Activated naive CD8-positive, alpha-beta T cell treated with anti-CD3 and anti-CD28 coated beads, Interleukin-2, amount 10 ng/mL, durations not matched to agents 7 days and 5 days (primary cell): Measurements from ENCODE around the gene PC. TPM values are rescaled to one million over a fixed set of nuclear protein-coding genes. Genes with fewer than 3 reads are reported as not detected.
"Not testable (repeated sequence)": the region's sequence is repeated elsewhere in the genome, so short reads cannot be mapped to it uniquely, and the experiment has no call there.

Experiments
- ATAC-seq: fragments of 150-1000 bp; cut with Tn5 transposase; one replicate; pipeline ENCODE4 v1.10.0; 2021; ENCODE audit warnings: low read depth, moderate library complexity
- POLR2A ChIA-PET: fragments of 350-600 bp; sonication (Branson Sonifier 250); formaldehyde crosslinking; loops from one replicate; lab custom pipeline; 2021; ENCODE audit warnings: antibody characterized with exemption; lab: Charles Lee
- DNase-seq: peaks from one replicate; pipeline ENCODE4 v3.0.0; 2021
- H3K27ac Mint-ChIP-seq: one replicate; pipeline ENCODE4 v1.8.0; 2022; ENCODE audit warnings: mild to moderate bottlenecking, mixed read lengths
- H3K27me3 Mint-ChIP-seq: one replicate; pipeline ENCODE4 v1.8.0; 2022; ENCODE audit warnings: mild to moderate bottlenecking, moderate library complexity, mixed read lengths
- H3K36me3 Mint-ChIP-seq: one replicate; pipeline ENCODE4 v1.8.0; 2021; ENCODE audit warnings: mild to moderate bottlenecking, mixed read lengths
- H3K4me1 Mint-ChIP-seq: one replicate; pipeline ENCODE4 v1.8.0; 2021; ENCODE audit warnings: mixed read lengths
- H3K4me3 Mint-ChIP-seq: one replicate; pipeline ENCODE4 v1.8.0; 2022; ENCODE audit warnings: mild to moderate bottlenecking, moderate library complexity, mixed read lengths
- H3K9me3 Mint-ChIP-seq: one replicate; pipeline ENCODE4 v1.8.0; 2021; ENCODE audit warnings: mixed read lengths
- total RNA-seq, 2 experiments: library from RNA; stranded (reverse); gene quantifications; one replicate each; pipeline ENCODE4 v1.2.3, GENCODE V29; 2021

Gene PC, protein sequence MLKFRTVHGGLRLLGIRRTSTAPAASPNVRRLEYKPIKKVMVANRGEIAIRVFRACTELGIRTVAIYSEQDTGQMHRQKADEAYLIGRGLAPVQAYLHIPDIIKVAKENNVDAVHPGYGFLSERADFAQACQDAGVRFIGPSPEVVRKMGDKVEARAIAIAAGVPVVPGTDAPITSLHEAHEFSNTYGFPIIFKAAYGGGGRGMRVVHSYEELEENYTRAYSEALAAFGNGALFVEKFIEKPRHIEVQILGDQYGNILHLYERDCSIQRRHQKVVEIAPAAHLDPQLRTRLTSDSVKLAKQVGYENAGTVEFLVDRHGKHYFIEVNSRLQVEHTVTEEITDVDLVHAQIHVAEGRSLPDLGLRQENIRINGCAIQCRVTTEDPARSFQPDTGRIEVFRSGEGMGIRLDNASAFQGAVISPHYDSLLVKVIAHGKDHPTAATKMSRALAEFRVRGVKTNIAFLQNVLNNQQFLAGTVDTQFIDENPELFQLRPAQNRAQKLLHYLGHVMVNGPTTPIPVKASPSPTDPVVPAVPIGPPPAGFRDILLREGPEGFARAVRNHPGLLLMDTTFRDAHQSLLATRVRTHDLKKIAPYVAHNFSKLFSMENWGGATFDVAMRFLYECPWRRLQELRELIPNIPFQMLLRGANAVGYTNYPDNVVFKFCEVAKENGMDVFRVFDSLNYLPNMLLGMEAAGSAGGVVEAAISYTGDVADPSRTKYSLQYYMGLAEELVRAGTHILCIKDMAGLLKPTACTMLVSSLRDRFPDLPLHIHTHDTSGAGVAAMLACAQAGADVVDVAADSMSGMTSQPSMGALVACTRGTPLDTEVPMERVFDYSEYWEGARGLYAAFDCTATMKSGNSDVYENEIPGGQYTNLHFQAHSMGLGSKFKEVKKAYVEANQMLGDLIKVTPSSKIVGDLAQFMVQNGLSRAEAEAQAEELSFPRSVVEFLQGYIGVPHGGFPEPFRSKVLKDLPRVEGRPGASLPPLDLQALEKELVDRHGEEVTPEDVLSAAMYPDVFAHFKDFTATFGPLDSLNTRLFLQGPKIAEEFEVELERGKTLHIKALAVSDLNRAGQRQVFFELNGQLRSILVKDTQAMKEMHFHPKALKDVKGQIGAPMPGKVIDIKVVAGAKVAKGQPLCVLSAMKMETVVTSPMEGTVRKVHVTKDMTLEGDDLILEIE
- 1 to 10 TPM; 8.2 to 9.0 TPM for total RNA-seq

DNA sequence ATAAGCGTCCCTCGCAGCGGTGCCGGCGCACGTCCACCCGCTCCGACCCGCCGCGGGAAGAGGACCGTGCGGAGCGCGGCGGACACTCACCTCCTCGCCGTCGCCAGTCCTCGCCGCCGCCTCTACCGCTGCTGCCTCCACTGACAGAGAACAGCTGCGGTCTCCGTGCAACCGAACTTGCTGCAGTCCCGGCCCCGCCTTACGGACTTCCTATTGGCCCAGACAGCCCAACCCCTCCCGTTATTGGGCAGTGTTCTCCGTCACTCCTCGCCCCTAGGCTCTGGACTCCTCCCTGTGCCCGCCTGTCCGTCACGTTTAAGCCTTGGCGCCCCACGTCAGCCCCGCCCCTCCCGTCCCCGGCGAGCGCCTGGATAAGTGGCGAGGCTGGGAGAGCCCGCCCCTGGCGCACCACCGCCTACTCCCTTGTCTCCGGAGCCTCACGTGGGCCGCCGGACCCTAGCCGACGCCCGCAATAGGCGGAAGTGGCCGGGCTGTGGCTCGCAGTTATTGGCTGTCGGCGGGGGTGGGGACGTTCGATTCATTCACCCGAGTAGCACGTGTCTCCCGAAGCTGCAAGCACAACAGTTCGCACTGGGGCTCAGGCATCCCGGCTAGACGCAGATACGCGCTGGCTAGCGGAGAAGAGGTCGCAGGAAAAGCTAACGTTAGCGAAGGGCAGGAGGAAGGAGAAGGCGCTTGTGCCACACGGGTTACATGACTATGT is at the start of gene PC:
TSS of gene PC (minus strand) at position 152 of the 724 bp plus-strand sequence. CDS start 86,224 bp downstream, outside the sequence.
- peak; percentile 96 for DNase-seq
- peak within 1 kb of the TSS; percentile 90 for H3K4me3 Mint-ChIP-seq
- no peaks in the 10 kb centered on the region for H3K36me3 Mint-ChIP-seq
- POLR2A ChIA-PET: interaction anchor here (0.6 to 2.5 kb wide), 4 partner anchors 15 to 478 kb away, joined by 3 to 11 read pairs (median 4); partner anchors contain the start of genes DPP3, KDM2A and RCE1
- peak within 1 kb of the TSS; percentile 76 for H3K27ac Mint-ChIP-seq
- peaks cover 16% of the 10 kb centered on the region for H3K4me1 Mint-ChIP-seq
- peaks cover 12% of the 10 kb centered on the region for H3K27me3 Mint-ChIP-seq
- H3K9me3 Mint-ChIP-seq: no peaks in the 10 kb centered on the region
- ATAC-seq: peak; percentile 97

- ATAC-seq (no peak), DNase-seq (no peak)
- no peaks in the 10 kb centered on the region for H3K4me1 Mint-ChIP-seq
- POLR2A ChIA-PET: no interaction called here
- H3K9me3 Mint-ChIP-seq: no peaks in the 10 kb centered on the region
- H3K36me3 Mint-ChIP-seq: no peaks in the 10 kb centered on the region
- H3K4me3 Mint-ChIP-seq: no peak overlapping the region
- H3K27ac Mint-ChIP-seq: no peak overlapping the region
- H3K27me3 Mint-ChIP-seq: peaks cover 7% of the 10 kb centered on the region
Observed at GRCh38 chr11:67007126-67007525, 48.9 kb upstream of the PC start.

DNA sequence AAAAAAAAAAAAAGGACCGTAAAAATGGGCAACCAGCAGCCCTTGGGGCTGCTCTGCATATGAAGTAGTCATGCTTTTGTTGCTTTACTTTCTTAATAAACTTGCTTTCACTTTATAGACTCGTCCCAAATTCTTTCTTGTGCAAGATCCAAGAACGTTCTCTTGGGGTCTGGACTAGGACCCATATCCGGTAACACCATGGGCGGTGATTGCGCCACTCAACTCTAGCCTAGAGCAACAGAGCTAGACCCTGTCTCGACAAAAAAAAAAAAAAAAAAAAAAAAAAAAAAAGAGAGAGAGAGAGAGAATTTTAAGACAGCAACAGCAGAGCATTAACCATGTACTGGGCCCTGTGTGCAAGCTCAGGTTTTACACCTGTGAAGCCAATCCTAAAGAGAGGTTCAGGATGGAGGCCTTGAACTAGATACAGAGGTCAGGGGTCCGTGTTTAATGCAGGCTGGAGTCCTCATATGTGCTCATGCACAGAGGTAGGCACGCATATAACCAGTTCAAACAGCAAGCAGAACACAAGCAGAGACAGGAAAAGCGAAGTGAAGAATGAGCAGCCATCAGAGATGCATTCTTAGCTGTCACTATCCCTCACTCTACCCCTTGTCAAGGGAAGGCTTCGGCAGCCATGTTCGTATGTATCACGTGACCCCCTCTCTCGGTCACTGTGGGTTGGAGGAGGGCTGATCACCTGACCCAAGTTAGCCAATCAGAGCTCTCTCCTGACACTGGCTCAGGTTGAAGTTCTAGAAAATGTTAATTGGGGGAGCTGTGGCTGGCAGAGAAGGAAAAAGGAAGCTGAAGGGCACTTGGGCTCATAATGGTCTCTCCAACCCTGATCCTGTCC is 48.1 kb upstream of the PC start:
- Mint-ChIP-seq H3K27me3 (peaks cover 7% of the 10 kb centered on the region), H3K27ac (no peak overlapping the region), H3K36me3 (no peaks in the 10 kb centered on the region), H3K4me1 (no peaks in the 10 kb centered on the region), H3K4me3 (no peak overlapping the region), H3K9me3 (no peaks in the 10 kb centered on the region)
- POLR2A ChIA-PET: no interaction called here
- DNase-seq (no peak), ATAC-seq (no peak)

DNA sequence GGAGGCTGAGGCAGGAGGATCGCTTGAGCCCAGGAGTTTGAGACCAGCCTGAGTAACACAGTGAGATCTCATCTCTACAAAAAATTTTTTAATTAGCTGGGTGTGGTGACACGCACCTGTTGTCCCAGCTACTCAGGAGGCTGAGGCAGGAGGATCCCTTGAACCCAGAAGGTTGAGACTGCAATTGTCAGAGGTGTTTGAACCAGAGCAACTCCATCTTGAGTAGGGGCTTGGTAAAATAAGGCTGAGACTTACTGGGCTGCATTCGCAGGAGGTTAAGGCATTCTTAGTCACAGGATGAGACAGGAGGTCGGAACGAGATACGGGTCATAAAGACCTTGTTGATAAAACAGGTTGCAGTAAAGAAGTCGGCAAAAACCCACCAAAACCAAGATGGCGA is 47.0 kb upstream of the PC start:
- H3K9me3 Mint-ChIP-seq, H3K4me1 Mint-ChIP-seq, H3K27ac Mint-ChIP-seq, H3K4me3 Mint-ChIP-seq, H3K36me3 Mint-ChIP-seq, ATAC-seq, POLR2A ChIA-PET, DNase-seq, H3K27me3 Mint-ChIP-seq: not testable (repeated sequence)

DNA sequence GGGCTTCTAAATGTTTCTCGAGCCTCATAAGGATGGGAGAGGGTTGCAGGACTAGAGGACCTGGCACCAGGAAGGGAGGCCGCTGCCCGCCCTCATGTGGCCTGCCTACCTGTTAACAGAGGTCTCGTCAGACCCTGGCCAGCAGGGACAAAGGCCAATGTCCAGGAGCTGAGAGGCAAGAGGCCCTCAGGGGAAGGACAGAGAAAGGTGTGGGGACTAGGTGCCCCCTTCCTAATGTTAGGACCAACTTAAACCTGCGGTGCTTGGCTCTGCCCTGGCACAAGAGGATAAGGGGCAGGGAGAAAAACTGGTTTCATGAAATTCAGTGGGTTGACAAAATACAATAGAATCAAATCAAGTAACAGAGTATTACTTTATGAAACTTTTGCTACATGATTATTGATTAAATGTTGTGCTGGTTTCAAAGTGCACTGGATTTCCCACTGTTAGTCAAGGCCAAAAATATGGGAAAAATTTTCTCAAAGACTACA is 44.8 kb upstream of the PC start:
- POLR2A ChIA-PET: interaction anchor here (0.6 kb wide), 1 partner anchor 60 kb away, joined by 4 read pairs; no protein-coding TSS in a partner anchor
- peaks cover 2% of the 10 kb centered on the region for H3K27me3 Mint-ChIP-seq
- no peak for DNase-seq
- H3K36me3 Mint-ChIP-seq: no peaks in the 10 kb centered on the region
- no peak overlapping the region for H3K27ac Mint-ChIP-seq
- no peak for ATAC-seq
- H3K4me1 Mint-ChIP-seq: no peaks in the 10 kb centered on the region
- no peak overlapping the region for H3K4me3 Mint-ChIP-seq
- H3K9me3 Mint-ChIP-seq: no peaks in the 10 kb centered on the region

GRCh38 chr11:67002297-67002913 is 44.2 kb upstream of the PC start:
- H3K27ac Mint-ChIP-seq: no peak overlapping the region
- peaks cover 2% of the 10 kb centered on the region for H3K27me3 Mint-ChIP-seq
- DNase-seq (no peak), ATAC-seq (no peak)
- no peaks in the 10 kb centered on the region for H3K36me3 Mint-ChIP-seq
- POLR2A ChIA-PET: interaction anchor here (0.6 kb wide), 1 partner anchor 61 kb away, joined by 4 read pairs; no protein-coding TSS in a partner anchor
- H3K4me3 Mint-ChIP-seq: no peak overlapping the region
- no peaks in the 10 kb centered on the region for H3K4me1 Mint-ChIP-seq
- no peaks in the 10 kb centered on the region for H3K9me3 Mint-ChIP-seq

DNA sequence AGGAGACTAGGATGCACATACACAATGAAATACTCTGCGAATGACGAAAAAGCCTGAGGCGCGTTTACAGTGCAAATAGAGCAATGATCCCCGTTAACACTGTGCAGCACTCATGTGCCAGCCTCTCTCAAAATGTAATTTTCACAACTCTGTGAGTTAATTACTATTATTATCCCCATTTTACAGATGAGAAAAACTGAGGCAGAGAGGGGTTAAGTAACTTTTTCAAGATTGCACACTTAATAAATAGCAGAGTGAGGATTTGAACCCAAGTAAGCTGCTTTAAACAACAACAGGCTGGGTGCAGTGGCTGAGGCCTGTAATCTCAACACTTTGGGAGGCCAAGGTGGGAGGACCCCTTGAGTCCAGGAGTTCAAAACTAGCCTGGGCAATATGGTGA is 43.1 kb upstream of the PC start:
- Mint-ChIP-seq H3K4me1 (no peaks in the 10 kb centered on the region), H3K4me3 (no peak overlapping the region), H3K27me3 (peaks cover 7% of the 10 kb centered on the region), H3K36me3 (no peaks in the 10 kb centered on the region), H3K27ac (no peak overlapping the region), H3K9me3 (no peaks in the 10 kb centered on the region)
- POLR2A ChIA-PET: no interaction called here
- ATAC-seq (no peak), DNase-seq (no peak)

DNA sequence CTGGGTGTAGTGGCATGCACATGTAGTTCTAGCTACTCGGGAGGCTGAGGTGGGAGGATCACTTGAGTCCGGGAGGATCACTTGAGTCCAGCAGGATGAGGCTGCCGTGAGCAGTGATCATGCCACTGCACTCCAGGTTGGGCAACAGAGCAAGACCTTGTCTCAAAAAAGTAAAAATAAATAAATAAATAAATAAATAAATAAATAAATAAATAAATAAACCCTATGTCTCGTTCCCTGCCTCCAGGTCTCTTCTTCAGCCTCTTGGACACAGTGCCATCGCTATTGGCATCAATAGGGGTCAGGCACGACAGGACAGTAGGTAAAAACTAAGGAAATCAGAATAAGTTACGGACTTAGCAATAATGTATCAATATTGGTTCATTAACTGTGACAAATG is 41.4 kb upstream of the PC start:
- ATAC-seq: no peak
- DNase-seq: no peak
- H3K36me3 Mint-ChIP-seq: no peaks in the 10 kb centered on the region
- H3K9me3 Mint-ChIP-seq: no peaks in the 10 kb centered on the region
- H3K4me1 Mint-ChIP-seq: no peaks in the 10 kb centered on the region
- H3K27ac Mint-ChIP-seq: no peak overlapping the region
- POLR2A ChIA-PET: no interaction called here
- no peak overlapping the region for H3K4me3 Mint-ChIP-seq
- peaks cover 9% of the 10 kb centered on the region for H3K27me3 Mint-ChIP-seq

DNA sequence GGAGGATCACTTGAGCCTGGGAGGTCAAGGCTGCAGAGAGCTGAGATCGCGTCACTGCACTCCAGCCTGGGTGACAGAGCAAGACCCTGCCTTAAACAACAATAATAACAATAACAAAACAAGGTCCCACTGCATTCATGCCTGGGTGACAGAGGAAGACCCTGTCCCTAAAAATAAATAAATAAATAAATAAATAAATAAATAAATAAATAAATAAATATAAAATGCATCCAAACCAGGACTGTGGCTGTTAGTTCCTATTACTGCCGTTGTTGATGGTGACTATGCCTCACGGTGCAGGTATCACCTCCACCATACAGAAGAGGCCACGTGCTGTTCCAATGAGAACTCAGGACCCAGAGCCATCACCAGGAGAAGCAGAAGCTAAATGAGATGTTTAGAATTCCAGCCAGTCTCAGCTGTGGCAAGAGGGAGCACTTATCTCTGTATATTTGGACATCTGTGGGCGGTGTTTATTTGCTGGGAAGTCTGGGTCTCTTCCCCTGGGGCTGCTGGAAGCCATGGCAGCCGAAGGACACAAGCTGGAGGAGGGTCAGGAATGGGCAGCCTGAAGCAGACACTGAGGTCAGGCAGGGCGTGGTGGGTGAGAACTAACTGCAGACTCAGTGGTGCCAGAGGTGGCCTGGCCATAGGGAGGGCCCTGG is 38.6 kb upstream of the PC start:
- DNase-seq (no peak), ATAC-seq (no peak)
- H3K4me1 Mint-ChIP-seq: no peaks in the 10 kb centered on the region
- POLR2A ChIA-PET: no interaction called here
- no peaks in the 10 kb centered on the region for H3K9me3 Mint-ChIP-seq
- H3K27ac Mint-ChIP-seq: no peak overlapping the region
- H3K36me3 Mint-ChIP-seq: no peaks in the 10 kb centered on the region
- no peak overlapping the region for H3K4me3 Mint-ChIP-seq
- H3K27me3 Mint-ChIP-seq: peaks cover 16% of the 10 kb centered on the region

GRCh38 chr11:66992041-66992440 is 33.9 kb upstream of the PC start:
- H3K36me3 Mint-ChIP-seq: no peaks in the 10 kb centered on the region
- POLR2A ChIA-PET: no interaction called here
- H3K4me1 Mint-ChIP-seq: peaks cover 2% of the 10 kb centered on the region
- H3K4me3 Mint-ChIP-seq: no peak overlapping the region
- peaks cover 18% of the 10 kb centered on the region for H3K27me3 Mint-ChIP-seq
- H3K27ac Mint-ChIP-seq: no peak overlapping the region
- DNase-seq: no peak
- H3K9me3 Mint-ChIP-seq: no peaks in the 10 kb centered on the region
- no peak for ATAC-seq

- ATAC-seq, H3K9me3 Mint-ChIP-seq, H3K36me3 Mint-ChIP-seq, H3K27ac Mint-ChIP-seq, POLR2A ChIA-PET, DNase-seq, H3K4me1 Mint-ChIP-seq, H3K4me3 Mint-ChIP-seq: not testable (repeated sequence)
- peaks cover 14% of the 10 kb centered on the region for H3K27me3 Mint-ChIP-seq
Observed at GRCh38 chr11:66989360-66989759, 31.2 kb upstream of the PC start.
